NCI-H1436 (cell line): ENCODE measurements around the gene ITGB2.

Source experiments
- DNase-seq: peaks from one replicate; lab custom pipeline; 2025; lab: John Stamatoyannopoulos, UW

The ITGB2 gene

DNA sequence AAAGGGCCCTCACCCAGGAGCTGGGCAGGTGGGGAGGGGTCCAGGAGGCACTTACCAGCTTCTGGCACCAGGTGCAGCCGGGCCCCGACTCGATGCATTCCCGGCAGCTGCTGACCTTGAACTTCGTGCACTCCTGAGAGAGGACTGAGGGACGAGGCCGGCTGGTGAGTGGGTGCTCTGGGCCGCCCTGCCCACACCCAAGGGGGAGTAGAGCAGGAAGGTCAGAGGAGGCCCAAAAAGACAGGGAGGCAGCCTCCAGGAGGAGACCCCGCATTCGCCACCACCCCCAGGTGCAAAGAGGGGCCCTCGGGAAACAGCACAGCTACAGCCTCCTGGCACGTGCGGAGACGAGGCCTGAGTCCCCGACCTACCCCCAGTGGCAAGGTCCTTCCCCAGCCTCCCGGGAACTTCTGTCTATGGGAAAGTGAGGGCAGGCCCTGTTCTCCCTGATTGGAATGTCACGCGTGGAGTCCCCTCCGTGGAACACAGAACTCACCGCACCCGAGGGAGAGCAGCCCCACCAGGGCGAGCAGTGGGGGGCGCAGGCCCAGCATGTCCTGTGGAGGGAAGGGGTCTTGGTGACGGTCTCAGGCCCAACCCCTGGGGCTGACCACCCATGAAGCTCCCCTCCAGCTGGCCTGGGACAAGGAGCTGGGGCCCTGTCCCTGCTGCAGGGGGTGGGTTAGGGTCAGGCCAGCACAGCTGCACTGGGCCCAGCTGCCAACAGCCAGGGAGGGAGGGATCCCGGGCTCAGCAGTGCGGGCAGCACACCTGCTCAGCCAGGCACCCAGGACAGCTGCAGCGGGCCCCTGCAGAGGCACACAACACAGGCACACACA lies 10.3 kb downstream of the ITGB2 start:
- DNase-seq = no peak

DNA sequence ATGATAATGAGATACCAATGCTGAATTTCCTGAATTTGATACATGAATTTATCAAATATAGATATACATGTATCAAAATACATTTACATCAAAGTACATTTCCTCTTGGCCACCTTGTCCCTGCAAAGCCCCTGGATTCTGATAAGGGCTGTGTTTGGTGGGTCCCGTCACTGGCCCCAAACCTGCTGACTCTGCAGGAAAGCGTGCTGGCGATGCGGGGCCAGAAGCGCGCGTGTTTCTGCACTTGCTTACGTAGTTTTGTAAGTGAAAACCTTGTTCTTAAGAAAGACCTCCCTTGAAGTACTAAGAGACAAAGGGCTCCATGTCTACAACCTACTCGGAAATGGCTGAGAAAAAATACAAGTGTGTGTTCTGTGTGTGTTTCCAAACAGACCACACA lies 11.0 kb downstream of the ITGB2 start:
- no peak for DNase-seq

DNA sequence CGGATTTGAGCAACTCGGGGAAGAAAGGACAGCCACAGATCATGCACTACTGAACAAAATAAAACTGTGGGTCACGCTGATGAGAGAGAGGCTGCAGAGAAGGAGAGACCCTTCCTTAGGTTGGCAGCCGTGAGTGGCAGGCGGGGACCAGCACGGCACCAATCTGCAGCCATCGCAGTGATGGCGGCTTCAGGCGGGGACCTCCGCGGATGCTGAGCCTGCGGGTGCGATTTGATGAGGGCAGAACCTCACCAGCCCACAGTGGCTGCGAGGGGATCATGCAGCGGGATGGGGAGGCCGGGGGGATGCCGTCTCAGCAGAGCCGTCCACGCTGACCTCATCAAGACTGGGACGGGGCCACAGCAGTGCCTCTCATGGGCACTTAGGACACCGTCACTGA lies 11.8 kb downstream of the ITGB2 start:
- no peak for DNase-seq

DNA sequence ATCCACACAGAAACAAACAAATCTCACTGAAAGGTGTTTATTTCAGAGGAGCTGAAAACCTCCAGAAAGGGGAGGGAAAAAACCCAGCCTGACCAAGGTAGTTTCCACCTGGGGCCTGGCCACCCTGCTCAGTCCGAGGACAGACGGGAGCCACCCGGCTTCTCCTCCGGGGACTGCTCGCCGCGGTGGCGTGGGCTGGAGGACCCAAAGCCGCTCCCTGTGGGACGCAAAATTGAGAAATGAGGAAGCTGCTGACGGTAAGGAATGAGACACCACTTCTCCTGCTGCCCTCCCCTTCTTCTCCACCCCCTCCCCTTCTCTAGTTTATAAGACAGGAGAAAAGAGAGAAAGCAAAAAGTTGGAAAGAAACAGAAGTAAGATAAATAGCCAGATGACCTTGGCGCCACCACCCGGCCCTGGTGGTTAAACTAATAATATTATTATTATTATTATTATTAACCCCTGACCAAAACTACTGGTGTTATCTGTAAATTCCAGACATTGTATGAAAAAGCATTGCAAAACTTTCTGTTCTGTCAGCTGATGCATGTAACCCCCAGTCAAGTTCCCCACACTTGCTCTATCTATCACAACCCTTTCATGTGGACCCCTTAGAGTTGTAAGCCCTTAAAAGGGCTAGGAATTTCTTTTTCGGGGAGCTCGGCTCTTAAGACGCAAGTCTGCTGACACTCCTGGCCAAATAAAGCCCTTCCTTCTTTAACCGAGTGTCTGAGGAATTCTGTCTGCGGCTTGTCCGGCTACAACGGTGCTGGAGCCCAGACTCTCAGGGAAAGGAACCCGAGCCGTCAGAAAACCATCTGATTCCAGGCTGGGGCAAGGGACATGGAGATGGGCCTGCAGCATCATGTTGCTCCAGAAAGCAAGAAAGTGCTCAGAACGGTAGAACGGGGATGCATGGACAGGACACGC lies 12.5 kb downstream of the ITGB2 start:
- no peak for DNase-seq

DNA sequence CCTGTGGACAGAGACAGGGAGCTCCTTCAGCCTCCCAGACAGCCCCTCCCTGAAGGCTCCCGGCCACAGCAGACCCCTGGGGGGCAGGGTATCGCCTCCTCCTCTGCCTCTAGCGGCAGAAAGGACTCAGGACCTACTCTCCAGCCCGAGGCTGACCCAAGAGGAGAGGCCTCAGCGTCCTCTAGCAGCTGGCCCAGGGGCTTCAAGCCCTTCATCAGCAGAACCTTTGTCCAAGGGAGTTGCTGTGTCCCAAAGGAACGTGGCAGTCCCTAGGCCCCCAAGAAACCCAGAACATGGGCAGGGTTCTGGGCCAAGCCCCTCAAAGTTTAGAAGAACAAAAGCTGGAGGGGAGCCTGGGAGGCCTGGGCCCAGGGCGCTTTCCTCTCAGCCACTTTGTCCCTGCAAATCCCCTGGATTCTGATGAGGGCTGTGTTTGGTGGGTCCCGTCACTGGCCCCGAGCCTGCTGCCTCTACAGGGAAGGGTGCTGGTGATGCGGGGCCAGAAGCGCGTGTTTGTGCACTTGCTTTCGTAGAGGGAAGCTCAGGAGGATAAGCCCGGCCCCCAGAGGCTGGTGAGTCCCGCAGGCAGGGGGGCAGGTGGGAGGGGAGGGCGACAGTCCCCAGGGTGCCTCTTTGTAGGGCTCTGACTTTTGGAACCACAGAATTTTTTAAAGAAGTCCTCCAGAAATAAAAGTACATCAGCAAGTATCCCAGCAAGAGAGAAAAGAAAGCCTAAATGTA lies 13.3 kb downstream of the ITGB2 start:
- DNase-seq = no peak

DNA sequence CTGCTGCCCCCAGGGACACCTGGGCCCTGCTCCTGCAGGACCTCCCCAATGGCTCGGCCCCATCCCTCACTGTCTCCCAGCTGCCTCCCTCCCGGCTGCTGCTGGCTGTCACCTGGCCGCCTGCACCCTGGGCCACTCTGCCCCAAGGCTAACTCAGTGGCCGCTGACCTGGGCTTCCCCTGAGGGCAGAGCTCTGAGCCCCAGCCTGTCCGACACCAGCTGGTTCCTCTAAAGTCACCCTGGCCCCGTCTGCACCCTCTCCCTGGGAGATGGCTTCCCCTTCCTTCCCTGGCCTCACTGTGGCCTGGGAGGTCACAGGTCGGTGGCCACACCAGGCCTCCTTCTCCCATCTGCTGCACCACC lies 15.0 kb downstream of the ITGB2 start:
- no peak for DNase-seq

DNA sequence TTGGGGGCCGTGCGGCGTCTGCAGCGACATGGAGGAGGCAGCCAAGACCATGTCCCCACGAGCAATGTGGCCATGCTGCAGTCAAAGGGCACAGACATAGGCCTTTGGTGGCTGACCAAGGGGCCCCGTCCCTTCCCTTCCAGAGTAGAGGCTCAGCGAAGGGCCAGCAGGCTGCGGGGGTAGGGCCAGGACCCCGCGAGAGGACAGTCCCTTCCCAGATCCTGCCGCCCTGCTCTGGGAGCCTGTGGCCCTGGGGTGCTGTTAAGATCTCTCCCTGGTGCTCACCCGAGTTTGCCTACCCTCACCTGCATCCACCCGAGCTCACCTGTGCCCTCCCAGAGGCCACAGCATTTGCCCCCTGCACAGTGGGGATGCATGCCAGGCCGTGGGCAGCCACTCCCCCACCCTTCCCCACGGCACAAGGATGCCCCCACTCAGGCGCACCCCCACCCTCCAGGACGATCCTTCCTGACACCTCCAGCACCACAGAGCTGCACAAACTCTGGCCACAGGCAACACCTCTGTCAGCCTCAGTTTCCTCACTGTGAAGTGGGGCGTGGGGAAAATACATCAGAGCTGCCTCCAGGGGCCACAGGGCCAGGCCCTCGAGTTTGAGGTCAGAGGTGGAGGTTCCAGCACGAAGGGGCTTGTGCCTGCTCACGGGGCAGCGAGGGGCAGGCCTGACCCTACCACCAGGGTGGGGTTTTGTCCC lies 15.5 kb downstream of the ITGB2 start:
- no peak for DNase-seq

DNA sequence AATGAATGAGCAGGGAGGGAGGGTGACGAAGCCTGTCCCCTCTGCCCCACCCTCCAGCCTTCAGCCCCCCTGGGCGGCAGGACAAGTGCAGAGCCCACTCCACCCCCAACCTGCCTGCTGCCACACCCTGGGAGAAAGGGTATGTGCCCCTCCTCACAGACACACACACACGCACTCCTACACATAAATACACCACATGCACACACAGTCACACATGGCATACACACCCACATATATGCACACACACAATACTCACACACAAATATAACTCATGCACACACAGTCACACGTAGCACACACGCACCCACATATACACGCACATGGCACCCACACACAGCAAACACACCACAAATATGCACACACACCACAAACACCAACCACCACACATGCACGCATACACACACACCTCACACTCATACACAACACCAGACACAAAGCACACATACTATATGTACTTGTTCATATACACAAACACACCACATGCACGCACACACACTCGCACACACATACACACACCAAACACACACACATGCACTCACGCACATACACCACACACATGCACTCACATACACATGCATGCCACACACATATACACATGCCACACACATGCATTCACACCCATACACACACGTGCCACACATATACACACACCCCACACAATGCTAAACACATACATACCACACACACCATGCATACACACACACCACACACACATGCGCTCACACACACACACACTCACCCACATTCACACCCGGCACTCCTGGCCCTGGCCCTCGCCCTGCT lies 16.4 kb downstream of the ITGB2 start:
- DNase-seq = no peak

DNA sequence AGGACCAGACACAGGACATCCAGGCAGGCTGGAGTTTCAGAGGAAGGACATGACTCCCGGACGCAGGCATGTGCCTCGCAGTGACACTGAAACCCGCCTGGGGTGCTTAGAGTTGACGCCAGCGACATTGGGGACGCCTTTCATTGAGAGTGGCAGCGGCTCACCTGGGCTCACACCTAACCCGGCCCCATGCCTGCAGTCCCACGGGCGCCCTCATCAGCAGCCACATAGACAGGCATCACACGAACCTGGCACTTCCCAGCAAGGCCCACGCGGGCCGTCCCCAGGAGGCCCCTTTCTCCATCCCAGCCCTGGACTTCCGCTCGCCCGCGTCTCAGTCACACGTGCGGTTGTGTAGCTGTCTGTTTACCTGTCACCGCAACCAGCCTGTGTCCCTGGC lies 17.0 kb downstream of the ITGB2 start:
- no peak for DNase-seq

DNA sequence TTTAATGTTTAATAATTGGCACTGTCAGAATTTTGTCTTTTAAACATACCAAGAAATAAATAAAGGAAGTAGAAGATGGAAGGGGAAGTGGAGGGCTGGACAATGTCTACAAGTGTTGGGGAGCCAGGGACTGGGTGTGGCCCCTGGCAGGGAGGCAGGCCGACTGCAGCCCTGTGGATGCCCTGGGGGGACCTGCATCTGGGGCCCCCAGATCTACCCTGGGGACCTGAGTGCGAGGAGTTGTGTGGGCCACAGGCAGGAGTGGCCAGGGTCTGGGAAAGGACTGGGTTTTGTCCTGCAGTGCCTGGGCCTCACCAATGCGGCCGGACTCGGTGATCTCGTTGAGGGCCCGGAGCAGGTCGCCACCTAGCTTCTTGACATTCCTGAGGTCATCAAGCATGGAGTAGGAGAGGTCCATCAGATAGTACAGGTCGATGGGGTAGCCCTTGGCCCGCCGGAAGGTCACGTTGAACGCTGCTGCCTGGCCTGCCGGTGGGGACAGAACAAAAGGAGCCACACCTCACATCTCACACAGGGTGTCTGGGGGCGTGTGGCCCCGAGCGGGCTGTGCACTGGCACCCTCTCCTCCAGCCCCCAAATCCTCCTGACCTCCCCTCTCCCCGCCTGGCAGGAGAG lies 17.5 kb downstream of the ITGB2 start:
- DNase-seq = no peak

DNA sequence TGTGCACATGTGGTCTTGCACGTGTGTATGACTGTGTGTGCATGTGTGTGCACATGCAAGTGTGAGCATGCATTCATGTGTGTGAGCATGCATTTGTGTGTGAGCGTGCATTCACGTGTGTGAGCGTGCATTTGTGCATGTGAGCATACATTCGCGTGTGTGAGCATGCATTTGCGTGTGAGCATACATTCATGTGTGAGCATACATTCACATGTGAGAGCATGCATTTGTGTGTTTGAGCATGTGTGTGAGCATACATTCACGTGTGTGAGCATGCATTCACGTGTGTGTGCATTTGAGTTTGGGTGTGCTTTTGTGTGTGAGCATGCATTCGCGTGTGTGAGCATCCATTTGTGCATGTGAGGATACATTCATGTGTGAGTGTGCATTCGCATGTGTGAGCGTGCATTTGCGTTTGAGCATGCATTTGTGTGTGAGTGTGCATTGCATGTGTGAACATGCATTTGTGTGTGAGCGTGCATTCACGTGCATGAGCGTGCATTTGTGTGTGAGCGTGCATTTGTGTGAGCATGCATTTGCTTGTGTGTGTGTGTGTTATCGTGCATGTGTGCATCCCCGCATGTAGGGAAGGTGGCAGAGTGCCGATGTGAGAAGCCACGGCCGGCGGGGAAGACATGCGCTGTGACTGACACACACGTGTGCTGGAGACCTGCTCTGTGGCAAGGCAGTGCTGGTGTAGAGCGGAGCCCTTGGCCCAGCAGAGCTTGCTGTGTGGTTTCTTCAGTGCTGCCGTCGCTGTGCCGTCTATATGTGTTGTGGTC lies 18.2 kb downstream of the ITGB2 start:
- DNase-seq = no peak

DNA sequence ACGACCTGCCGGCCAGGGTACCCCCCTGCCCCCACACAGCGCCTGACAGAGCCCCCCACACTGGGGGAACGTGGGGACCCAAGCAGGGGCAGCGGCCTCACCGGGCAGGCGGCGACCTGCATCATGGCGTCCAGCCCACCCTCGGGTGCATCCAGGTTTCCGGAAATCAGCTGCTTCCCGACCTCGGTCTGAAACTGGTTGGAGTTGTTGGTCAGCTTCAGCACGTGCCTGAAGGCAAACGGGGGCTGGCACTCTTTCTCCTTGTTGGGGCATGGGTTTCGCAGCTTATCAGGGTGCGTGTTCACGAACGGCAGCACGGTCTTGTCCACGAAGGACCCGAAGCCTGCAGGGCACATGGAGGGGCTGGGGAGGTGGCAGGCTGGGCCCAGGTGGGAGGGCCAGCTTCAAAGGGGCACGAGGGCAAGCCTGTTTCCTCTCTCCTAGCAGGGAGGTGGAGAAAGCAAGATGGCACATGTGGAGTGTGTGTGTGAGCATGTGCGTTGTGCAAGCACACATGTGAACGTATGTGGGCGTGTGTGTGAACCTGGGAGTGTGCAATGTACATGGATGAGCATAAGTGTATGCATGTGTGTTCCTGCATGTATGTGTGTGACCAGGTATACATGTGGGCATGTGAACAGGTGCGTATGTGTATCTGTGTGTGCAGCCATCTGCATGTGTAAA lies 19.2 kb downstream of the ITGB2 start:
- no peak for DNase-seq

DNA sequence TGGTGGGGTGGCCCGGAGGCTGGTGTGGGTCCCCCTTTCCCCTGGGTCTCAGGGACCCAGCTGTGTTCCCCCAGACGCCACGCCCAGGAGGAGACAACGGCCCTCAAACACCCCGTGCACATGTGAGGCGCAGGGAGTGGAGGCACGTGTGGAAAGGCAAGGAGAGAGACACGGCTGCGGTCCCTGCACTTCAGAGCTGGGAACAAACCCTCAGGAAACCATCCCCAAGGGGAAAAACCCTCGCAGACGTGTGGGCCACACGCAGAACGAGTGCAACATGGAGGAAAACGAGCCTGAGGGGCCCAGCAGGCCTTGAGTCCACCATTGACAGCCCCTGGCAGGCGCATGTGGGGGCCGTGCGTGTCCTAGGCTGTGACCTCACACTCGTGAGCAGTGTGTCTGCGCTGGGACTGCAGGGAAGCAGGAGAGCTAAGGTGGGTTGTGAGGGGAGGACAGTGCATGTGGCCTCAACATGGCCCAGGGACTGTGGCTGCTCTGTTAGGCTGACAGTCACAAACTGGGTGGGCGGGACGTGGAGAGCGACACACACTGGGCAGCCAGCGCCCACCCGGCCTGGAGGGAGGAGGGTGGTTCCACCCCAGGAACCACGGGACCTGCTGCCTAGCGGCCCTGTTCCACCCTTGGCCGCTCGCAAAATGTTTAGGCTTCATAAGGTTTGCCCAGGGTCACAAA lies 20.0 kb downstream of the ITGB2 start:
- no peak for DNase-seq

DNA sequence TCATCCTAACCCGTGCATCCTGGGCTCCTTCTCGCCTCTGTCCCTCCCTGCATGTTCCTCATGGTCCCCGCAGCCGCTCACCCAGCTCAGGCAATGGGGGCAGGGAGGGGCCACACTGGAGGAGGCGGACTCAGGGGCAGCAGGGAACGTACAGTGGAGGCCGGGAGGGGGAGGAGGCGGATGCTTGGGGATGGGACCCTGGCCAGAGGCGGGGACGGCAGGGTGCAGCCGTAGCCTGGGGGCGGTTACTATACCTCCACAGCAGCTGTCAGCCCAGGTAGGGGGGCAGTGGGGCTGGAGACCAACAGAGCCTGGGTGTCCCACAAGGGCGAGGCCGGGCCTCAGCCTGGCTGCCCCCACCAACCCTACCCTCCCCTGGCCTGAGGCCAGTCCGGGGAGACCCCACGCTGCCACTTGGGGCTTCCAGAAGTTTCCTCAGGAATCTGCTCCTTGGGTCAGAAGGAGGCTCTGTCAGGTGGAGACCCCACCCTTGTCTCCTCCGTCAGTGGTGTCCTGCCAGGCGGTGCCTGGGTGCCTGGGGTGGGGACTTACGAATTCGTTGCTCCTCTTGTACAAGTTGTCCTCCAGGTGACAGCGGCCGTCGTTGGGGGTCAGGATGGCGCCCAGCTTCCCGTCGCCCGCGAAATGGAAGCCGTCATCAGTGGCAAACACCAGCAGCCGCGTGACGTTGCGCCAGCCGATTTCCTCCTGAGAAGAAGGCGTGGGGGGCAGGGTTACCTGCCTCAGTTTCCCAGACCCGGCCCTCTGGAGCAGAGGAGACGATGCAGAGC lies 20.7 kb downstream of the ITGB2 start:
- DNase-seq = no peak

DNA sequence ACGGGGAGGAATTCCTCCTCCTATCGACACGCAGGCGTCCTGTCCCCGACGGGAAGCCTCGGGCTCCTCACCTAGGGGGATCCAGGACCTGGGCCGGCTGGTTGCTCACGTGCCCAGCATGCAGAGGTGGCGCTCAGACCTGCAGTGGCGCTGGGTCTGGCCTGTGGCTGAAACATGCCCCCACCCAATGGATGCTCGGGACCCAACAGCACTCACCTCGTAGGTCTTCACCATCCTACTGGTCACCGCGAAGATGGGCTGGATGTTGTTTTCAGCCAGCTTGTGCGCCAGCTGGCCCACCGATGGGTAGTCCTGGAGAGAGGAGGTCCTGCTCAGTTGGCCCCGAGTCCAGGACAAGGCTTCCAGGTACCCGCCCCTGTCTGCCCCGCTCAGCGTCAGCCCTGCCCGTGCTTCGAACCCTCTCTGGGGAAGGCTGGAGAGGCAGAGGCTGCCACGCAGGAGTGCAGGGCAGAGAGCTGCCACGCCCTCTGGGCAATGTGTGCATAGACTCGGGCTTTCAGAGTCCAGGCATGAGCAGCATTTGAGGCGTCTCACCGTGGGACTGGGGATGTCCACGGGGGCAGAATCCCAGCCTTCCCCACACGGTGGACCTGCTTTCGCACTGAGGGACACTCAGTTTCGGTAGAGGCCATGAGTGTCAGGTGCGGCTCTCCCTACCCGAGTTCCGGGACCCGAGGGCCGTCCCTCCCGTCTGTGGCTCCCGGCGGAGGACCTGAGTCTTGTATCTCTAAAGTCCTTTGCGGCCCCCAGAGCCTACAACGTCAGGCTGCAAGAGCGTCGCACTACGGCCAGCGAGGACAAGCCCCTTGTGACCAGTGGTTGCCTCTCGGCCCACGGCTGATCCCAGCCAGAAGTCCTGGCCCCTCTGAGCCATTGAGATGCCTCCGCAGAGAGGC lies 21.6 kb downstream of the ITGB2 start:
- no peak for DNase-seq

DNA sequence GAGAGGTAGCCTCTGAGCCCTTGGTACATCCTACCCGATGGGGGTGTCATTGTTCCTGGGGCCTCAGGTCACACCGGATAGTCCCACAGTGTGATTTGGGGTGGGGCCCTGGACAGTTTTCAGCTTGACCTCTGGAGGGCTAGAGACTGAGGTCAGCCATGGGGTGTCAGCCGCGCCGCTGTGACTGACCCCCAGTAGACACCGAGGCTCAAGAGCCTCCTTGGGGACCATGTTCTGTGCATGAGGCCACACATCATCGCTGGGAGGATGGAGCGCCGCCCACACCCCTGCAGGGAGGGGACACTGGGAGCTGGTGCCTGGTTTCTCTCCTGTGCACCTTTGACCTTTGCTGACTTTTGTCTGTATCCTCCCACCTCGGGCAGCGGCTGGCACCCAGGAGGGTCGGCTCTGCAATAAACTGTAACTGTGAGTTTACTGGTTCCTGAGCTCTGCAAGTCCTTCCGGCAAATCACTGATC lies 22.6 kb downstream of the ITGB2 start:
- DNase-seq = no peak
